GM12801 (cell line): ENCODE data around the gene CFAP97.
A peak's percentile ranks its signal among the peaks of the same experiment; 100 is the strongest.

Experiments
- CTCF ChIP-seq: IDR thresholded peaks from one replicate; pipeline ENCODE4 v1.5.1; 2011; ENCODE audit warnings: control low read depth; ENCODE audit not compliant: insufficient read length; ENCODE audit errors: extremely low read depth

Gene CFAP97

GRCh38 chr4:185189606-185190305 is 14.0 kb downstream of the CFAP97 start:
- no peak for TF ChIP-seq CTCF

- TF ChIP-seq CTCF: no peak
These were observed 17.0 kb downstream of the CFAP97 start for GRCh38 chr4:185186769-185187168.

GRCh38 chr4:185183622-185184281 is 20.0 kb downstream of the CFAP97 start:
- TF ChIP-seq CTCF: peak; percentile 56

- no peak for TF ChIP-seq CTCF
These were observed 21.6 kb downstream of the CFAP97 start for GRCh38 chr4:185182239-185182638.

- no peak for TF ChIP-seq CTCF
These were observed 24.3 kb downstream of the CFAP97 start for GRCh38 chr4:185179488-185179887.

- no peak for TF ChIP-seq CTCF
These were observed 32.3 kb downstream of the CFAP97 start for GRCh38 chr4:185171373-185172071.

GRCh38 chr4:185167234-185167633 is 36.6 kb downstream of the CFAP97 start:
- no peak for TF ChIP-seq CTCF
